SK-MEL-5 (cell line): ENCODE results near the gene METTL16. TPM values are rescaled to one million over a fixed set of nuclear protein-coding genes. Genes with fewer than 3 reads are reported as not detected.

Experiments
- DNase-seq: peaks from one replicate; pipeline ENCODE4 v3.0.0-alpha.2; 2016; ENCODE audit warnings: low read depth, low spot score
- in situ Hi-C: cut with HindIII; loops from 2 replicates; pipeline ENCODE4 v1.10.0; 2016; ENCODE audit warnings: low sequenced_read_pairs, high pct_unique_total_duplicates, low pct_unique_long_range_greater_than_20kb
- total RNA-seq: library from RNA; depleted of rRNA; stranded (reverse); fragments of >200 nt; shearing (Covaris generic); gene quantifications from 2 replicates; pipeline ENCODE4 v1.2.3, GENCODE V29; 2014

Gene METTL16
- total RNA-seq, 1 experiment from 2014 or later, result 31.8 TPM

DNA sequence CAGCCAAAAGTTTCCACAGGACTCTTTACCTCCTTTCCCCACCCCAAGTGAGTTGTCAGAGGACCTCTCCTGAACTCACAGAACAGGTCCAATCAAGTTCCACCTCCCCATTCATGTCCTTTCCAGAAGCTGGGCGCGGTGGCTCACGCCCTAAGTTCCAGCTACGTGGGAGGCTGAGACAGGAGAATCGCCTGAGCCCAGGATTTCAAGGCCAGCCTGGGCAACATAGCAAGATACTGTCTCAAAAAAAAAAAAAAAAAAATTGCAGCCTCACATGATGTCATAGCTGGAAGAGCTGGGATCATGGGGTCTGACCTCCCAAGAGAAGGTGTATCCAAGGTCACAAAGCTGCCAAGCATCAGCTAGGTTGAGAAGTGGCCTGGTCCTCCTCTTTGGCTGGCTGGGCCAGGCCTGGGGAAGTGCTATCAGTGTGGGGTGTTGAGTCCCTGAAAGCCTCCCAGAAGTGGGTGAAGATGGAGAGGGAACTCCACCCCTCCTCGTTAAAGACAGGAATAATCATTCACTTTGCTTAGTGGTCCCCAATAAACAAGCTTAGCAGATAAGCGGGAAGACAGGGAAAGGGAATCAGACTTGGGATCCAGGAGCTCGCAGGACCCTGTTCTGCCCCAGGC is 105.3 kb downstream of the METTL16 start:
- in situ Hi-C loops, result no loop called here

DNA sequence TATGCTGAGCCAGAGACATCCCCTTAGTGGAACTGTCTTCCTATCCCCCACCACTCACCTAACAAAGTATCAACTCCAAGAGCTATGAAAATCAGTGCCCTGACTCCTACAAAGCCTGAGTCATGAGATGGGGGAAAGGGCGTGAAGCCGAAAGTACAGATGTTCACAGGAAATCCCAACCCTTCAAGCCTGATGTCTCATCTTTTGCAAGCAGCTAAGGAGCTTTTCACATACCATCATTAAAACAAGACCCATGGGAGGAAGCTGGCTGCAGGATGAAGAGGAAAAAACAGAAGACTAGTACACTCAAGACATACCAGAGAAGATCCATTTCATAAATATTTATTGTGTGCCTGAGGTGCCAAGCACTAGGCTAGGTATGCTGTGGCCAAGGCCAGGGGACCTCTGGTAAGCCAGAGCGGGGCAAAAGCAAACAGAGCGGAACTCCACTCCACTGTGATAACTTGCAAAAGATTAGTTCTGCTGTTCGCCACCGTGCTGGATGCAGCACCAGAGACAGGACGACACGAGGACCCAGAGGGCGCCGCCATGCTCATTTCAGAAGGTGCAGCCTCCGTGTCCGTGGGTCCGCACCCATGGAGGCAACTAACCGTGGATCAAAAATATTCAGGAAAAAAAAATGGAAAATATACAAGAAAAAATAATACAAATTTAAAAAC is 106.3 kb downstream of the METTL16 start:
- peak; percentile 43 for DNase-seq
- in situ Hi-C loops, result no loop called here

More for the DNA sequence above, 105.3 kb downstream of the METTL16 start:
- DNase-seq, result no peak

DNA sequence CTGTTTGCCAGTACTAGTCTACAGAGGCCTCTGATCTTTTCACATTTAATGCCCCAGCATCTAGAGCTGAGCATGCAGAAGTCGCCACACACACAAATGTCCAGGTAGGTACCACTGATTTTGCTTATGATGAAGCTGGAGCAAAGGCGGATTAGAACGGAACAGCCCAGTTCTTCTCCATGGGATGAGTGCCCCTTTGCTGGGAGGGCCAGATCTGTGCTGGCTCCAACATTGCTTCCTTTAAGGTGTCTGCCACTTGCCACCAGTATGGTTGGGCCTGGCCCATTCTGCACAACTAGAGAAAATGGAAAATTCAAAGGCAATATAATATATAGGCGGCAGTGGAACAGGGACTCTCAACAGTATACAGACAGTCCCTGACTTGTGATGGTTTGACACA is 108.6 kb downstream of the METTL16 start:
- in situ Hi-C loops, result no loop called here
- DNase-seq, result no peak

DNA sequence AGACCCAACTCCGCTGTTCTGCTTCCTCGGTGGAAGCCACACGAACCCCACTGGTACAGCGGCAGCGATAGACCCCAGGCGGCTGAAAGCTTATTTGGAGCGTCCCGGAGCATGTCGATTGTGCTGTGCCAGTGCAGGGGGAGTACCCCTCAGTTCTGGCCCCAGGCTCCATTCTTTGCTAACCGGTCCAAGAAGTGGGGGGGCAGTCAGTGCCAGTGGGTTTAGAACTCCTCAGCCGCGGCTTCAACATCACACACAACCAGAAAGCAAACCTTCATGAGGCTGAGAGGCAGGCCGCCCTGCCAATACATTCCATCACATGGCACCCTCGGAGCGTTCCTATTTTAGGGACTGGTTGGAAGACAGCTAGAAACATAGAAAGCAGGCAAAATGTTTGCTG is 109.1 kb downstream of the METTL16 start:
- no peak for DNase-seq

DNA sequence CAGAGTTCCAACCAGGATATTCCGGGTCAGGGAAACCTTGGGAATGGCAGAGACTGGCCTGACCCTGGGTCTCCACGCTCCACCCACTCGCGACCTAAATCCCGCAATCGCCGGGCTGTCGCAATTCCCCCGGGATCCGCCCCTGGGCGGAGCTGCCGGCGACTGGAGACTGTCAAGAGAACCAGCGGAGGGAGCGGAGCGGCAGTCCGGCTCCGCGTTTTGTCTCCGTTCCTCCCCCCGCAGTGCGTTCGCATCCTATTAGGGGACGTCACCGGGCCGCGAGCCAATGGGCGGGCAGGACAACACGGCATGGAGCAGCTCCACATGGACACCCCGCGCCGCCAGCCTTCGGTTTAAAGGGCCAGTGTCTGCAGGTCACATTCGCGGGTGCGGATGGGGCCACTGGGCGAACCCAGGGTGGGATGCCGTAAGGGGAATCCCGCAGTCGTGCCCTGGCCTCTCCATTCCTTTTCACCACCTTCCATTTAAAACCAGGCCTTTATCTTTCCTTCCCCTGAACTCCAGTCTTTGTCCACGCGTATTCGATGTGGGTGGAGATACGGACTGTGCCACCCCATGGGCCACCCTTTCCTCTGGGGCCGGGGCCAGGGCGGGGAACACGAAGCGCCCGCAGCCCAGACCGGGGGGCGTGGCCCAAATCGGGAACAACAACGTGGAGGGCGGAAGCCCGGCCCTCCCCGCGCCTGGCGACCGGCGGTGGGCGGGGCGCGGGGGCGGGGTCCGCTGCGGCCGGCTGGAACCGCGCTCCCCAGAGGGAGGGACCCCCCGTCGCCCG is 110.1 kb downstream of the METTL16 start:
- in situ Hi-C loops, result no loop called here
- DNase-seq, result peak; percentile 99

More for the DNA sequence above, 109.1 kb downstream of the METTL16 start:
- in situ Hi-C loops, result no loop called here

DNA sequence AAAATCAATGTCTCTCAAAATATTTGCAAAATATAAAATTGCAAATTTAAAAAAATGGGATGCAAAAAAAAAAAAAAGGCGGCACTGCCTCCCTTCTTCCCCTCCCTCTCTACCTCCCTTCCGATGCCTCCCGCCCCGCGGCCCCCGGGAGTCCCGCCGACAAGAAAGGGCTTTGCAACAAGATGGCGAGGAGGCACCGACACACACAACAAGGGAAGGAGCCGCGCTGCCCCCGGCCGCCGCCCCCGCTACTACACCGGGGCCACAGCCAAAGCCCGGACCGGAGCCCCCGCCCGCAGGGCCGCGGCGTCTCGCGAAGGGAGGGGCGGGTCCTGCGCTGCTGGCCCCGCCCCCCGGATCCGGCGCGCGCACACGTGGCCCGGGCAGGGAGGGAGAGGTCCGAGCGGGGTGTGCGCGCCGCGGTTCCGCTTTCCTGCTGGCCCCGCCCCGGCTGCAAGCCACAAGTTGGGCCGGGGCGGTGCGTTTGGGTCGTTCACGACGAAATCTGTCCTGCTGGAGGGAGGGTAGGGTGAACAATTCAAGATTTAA is 110.7 kb downstream of the METTL16 start, which contains the start of gene MNT:
Gene MNT, minus strand, starts transcription at position 184 of the 549 bp plus-strand sequence. CDS start 348 bp downstream, outside the sequence.
- in situ Hi-C loops, result no loop called here
- peak; percentile 92 for DNase-seq

DNA sequence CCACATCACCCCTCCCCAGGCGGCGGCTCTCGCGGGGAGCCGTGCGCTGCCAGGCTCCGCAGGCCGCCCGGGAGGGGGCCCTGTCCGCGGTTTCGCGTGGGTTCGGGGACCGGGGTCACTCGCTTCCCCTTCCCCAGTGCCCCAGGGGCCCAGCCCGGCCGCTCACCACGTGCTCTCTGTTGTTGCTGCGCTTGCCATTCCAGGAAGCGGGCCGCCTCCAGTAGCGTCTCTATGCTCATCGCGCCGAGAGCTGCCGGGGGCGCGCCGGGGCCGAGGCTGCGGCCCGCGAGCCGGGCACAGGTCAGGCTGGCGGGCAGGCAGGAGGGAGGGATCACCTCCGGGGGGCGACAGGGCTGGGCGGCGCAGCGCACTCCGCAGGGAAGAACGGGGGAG is 111.2 kb downstream of the METTL16 start:
- in situ Hi-C loops, result no loop called here
- DNase-seq, result peak; percentile 61

DNA sequence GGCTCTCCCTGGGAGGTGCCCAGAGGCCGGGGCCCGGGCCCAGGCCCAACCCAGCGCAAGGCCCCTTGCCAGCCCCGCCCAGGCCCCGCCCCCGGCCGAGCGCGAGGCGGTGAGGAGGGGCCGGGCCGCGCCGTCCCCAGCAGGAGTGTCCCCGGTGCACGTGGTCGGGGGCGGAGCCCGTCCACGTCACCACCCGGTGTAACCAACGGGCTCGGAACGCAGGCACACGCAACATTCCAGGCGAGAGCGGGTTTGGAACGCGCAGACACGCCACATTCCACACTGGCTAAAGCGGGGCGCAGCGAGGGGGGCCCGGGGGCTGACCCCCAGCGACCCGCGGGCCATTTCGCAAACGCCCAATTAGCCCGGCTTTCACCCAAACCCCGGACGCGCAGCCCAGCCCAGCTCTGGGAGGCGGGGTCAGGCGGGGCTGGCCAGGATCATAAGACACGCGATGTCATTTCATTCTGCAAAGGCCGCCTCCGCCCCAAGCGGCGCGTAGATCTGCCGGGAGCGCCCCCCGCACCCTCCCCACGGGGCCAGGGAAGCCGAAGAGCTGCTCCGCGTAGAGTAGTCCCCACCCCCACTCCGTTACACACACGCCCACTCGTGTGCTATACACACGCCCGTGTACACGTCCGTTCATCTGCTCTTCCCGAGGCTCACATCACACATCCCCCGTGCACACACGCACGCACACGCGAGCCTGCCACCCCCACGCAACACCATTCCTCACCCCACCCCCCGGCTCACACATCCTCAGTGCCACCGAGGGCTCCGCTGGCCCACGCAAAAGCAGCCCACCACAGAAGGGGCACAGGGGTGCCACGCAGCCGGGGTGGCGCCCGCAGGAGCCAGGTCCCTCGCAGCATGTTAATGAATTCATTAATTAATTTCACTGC is 111.9 kb downstream of the METTL16 start:
- peak; percentile 94 for DNase-seq
- in situ Hi-C loops, result no loop called here

DNA sequence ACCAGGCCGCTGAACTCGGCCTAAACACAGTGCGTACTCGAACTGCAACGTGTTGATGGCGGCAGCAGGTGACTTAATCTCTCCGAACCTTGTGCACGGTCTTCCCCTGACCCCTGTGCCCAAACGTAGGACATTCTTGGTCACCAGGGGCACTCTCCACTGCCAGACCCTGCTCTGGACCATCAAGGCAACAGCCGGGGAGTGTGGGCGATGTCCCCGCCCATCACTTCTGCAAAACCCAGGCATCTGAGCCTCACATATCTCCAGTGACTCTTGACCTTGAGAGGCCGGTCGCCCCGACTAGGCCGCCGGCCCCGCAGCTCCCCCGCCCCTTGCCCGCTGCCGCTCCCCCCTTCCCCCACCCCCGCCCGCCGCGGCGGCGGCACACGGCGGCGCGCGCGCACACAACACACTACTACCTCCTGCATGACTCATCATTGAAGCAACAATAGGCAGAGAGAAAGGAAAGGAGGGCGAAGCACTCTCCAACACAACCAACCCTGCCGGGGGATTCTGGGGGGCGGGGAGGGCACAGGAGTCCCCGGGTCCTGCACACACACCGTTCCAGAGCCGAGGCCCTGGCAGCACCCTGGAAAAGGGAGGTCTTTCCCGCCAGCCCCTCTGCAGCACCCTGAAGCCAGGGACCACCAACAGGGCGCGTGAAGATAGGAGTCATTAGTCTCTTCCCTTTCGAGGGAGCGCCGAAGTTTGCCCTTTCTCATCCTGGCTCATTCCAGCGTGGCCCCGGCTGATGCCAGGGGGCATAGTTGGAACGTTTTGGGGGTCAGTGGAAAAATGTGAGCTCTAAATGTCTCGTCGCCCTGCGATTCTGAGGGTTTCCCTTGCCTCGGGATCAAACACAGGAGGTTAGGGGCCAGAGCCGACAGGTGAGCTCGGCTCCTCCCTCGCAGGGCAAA is 112.8 kb downstream of the METTL16 start:
- peak; percentile 45 for DNase-seq
- in situ Hi-C loops, result no loop called here

DNA sequence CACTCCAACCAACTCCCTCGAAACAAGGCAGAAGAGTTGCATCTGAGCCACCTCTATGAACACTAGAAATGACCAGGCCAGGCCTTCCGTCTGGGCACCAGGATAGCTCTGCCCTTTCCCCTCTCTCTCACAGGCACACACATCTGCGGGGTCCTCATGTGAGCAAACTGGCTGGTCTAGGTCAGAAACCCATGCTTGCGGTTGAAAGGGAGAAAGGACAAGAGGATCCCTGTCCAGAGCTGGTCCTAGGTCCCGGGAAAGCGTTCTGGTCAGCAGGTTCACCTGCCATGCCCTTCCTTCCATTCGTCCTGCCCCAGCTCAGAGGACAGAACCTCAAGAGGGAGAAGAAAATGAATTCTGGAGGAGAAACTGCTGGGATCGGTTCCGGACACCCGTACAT is 113.5 kb downstream of the METTL16 start:
- no peak for DNase-seq
- in situ Hi-C loops, result no loop called here

DNA sequence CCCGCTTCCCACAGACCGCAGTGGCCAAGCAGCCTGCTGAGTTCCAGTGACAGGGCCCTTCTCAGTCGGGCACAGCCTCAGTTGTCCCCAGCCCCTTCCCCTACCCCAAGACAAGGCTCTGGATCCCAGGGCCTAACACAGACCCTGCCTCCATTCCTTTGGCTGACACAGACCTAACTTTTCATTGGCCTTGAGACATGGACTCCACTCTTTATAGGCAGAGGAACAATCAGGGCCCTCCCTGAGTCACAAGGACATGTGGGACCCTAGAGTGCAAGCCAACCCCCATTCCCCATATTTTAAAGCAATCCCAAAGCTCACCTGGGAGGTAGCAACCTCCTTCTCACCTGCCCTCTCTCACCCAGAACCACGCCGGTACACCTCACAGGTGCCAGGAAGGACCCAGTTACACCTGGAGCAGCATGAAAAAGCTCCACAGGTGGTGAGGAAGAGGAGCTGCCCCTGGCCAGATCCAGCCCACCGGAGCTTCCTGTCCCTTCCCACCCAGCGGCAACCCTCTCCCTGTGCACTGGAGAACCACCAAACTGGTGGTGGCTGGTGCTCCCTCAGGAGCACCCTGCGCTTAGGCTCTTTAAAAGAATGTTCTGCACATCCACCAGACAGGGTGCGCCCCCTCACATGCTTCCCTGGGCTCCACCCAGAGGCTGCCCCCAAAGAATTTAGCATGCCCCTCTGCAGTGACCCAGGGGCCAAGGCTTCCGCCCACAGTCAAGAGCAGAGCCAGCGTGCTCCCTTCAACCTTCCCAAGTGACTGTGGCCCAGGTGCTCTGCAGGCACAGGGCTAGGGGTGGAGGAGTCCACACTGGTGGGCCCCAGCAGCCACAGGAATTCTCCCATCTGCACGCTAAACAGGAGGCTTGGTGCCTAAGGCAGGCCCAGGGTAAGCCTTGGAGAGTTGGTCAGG is 114.2 kb downstream of the METTL16 start:
- in situ Hi-C loops, result no loop called here
- DNase-seq, result no peak

DNA sequence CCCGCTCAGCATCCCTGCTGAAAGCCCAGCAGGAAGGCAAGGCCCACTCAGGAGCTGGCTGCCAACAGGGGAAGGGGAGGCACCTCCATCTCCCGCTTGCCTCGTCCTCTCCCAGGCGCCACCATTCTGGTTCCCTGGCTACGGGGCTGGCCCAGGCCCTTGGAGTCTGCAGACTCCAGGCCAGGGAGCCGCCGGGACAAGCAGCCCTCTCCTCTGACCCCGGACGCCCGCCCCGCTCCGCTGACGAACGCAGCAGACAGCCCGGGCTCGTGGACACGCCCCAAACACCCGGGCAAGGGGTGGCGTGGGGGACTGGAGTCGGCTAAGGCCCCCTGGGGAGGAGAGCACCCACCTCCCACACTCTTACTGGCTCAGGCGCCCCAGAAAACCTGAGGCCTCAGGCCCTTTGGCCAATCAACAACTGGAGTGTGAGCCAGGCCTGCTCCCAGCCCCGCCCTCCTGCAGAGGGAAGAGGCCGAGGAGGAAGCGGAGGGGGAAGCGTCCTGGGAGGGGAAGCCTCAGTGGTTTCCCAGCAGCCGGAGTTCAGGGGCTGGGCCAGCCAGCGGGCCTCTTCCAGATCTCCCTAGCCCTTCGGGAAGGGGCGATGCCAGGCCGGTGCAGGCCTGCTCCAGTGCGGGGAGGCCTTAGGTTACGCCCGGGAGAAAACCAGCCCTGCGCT is 115.0 kb downstream of the METTL16 start:
- DNase-seq, result peak; percentile 53
- in situ Hi-C loops, result no loop called here

DNA sequence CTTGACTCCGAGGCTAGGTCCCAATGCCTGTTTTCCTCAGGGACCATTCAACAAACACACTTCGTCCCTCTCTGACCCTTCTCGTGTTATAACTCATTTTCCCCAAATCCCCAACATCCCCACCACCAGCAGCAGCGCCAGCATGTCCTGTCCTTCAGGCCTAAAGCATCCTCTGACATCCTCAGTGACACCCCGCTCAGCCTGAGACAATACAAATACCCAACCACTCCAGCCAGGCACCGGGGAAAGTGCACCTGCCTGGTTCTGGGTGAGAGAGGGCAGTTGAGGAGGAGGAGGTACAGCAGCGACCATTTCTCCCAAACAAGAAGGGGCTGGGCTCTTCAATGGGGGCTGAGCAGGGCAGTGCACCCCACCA is 115.5 kb downstream of the METTL16 start:
- in situ Hi-C loops, result no loop called here
- DNase-seq, result no peak

DNA sequence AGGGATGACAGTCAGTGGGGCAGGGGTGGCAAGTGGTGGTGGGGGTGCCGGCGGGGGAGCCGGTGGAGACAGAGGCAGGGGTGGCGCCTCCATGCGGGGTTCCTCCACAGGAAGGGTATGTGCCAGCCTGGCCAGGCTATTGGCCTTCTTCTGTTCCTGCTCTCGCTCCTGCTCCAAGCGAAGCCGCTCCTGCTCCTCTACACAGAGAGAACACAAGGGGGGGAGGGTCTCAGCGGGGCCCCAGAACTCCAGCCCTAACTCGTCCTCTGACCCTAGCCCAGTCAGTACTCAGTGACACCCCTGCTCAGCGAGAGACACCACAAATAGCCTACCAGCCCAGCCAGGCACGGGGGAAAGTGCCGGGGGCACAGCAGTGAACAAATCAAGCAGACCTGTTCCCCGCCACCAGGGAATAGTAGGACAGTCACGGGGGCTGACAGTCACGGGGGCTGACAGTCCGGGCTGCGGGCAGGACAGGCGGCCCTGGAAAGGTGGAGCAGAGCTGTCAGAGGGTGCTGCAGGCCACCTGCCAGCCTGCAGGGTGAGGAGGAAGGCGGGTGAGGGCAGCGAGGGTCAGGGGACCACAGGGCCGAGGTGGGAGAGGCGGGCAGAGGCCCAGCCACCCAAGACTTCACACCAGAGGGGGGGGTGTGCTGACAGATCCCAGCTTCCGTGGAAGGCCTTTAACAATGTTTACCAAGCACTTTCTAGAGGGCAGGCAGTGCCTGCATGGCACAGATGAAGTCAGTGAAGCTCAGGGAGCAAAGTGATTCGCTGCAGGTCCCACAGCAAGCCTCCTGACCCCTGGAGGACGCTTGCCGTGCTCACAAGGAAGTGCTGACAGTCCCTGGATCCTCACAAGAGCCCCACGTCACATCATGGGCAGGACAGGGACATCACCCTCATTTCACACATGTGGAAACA is 116.2 kb downstream of the METTL16 start:
- in situ Hi-C loops, result no loop called here
- DNase-seq, result no peak
